Endothelial cell of umbilical vein (primary cell): ENCODE results near the gene KLF16. TPM values are rescaled to one million over a fixed set of nuclear protein-coding genes. Genes with fewer than 3 reads are reported as not detected.

Source experiments
- BruUV-seq: library from RNA; stranded (reverse); fragments of 400-500 nt; replicated peaks from 2 replicates; lab custom pipeline; 2021; lab: Mats Ljungman, UMichigan
- CTCF ChIA-PET: fragments of 300-600, 350-600 bp; sonication (Branson Sonifier 250); formaldehyde crosslinking; loops from one replicate; lab custom pipeline; 2021; ENCODE audit warnings: antibody characterized with exemption, inconsistent platforms; lab: Charles Lee
- POLR2A ChIA-PET: fragments of 300-600, 350-600 bp; sonication (Branson Sonifier 250); formaldehyde crosslinking; loops from one replicate; lab custom pipeline; 2021; ENCODE audit warnings: antibody characterized with exemption, inconsistent platforms; lab: Charles Lee
- DNase-seq: peaks from one replicate; pipeline ENCODE4 v3.0.0-alpha.2; 2011; ENCODE audit warnings: low read depth, low spot score
- FAIRE-seq: peaks from 2 replicates; lab custom pipeline; 2011; peaks lifted over from hg19 to GRCh38; lab: Jason Lieb, UNC
- H2AFZ ChIP-seq: 2 replicates; pipeline ENCODE4 v1.6.0; 2012; ENCODE audit warnings: low read depth, low read length, control low read depth, inconsistent platforms
- H3K27ac ChIP-seq: 2 replicates; pipeline ENCODE4 v1.5.1; 2011; ENCODE audit warnings: low read depth, mild to moderate bottlenecking, control low read depth, low read length, moderate library complexity; ENCODE audit not compliant: insufficient read depth
- H3K27me3 ChIP-seq, 2 experiments: 2 replicates each; pipeline versions ENCODE4 v1.6.0 to v1.6.1; 2011; ENCODE audit warnings: low read length in 2 of 2, mixed read lengths in 1 of 2; ENCODE audit not compliant: control insufficient read depth in 2 of 2, insufficient read depth in 2 of 2
- H3K36me3 ChIP-seq, 2 experiments: 2 replicates in 1 of 2; 3 replicates in 1 of 2; pipeline ENCODE4 v1.5.1; 2011; ENCODE audit warnings: low read length in 2 of 2, mild to moderate bottlenecking in 1 of 2, moderate library complexity in 1 of 2; ENCODE audit not compliant: control insufficient read depth in 2 of 2, insufficient read depth in 2 of 2; ENCODE audit errors: extremely low read depth in 1 of 2
- H3K4me1 ChIP-seq: 3 replicates; pipeline ENCODE4 v1.5.1; 2011; ENCODE audit warnings: mild to moderate bottlenecking, low read length; ENCODE audit not compliant: control insufficient read depth, insufficient read depth; ENCODE audit errors: extremely low read depth
- H3K4me2 ChIP-seq: 2 replicates; pipeline ENCODE4 v1.6.1; 2011; ENCODE audit warnings: low read length, control low read depth, mixed read lengths; ENCODE audit not compliant: insufficient read depth
- H3K4me3 ChIP-seq, 3 experiments: fragments of 200-600 bp in 1 of 3; sonication (generic), shearing (Covaris generic) in 1 of 3; replicated peaks in 1 of 3; 2 replicates each; pipeline ENCODE4 v1.5.1; 2011 to 2016; ENCODE audit warnings: control low read depth in 3 of 3, low read length in 3 of 3, mild to moderate bottlenecking in 2 of 3, inconsistent platforms in 1 of 3, low read depth in 1 of 3, moderate library complexity in 1 of 3; ENCODE audit not compliant: insufficient read depth in 1 of 3
- H3K79me2 ChIP-seq: 2 replicates; pipeline ENCODE4 v1.6.0; 2012; ENCODE audit warnings: low read length, inconsistent platforms; ENCODE audit not compliant: control insufficient read depth, insufficient read depth
- H3K9ac ChIP-seq: replicated peaks from 2 replicates; pipeline ENCODE3; 2011; ENCODE audit warnings: low read length, control low read depth; ENCODE audit not compliant: insufficient read depth; ENCODE audit errors: extremely low read depth
- H3K9me1 ChIP-seq: replicated peaks from 3 replicates; pipeline ENCODE4 v1.6.0; 2011; ENCODE audit warnings: mild to moderate bottlenecking, low read length; ENCODE audit not compliant: control insufficient read depth, insufficient read depth; ENCODE audit errors: extremely low read depth
- H3K9me3 ChIP-seq: replicated peaks from 2 replicates; pipeline ENCODE4 v1.5.1; 2012; ENCODE audit warnings: low read length, inconsistent platforms; ENCODE audit not compliant: control insufficient read depth, insufficient read depth
- H4K20me1 ChIP-seq: replicated peaks from 2 replicates; pipeline ENCODE3; 2011; ENCODE audit warnings: mild to moderate bottlenecking, low read length; ENCODE audit not compliant: control insufficient read depth, insufficient read depth; ENCODE audit errors: extremely low read depth
- CTCF ChIP-seq, 2 donors: IDR thresholded peaks; 1 replicate in 1 of 2; 2 replicates in 1 of 2; pipeline ENCODE4 v1.5.1; 2011; ENCODE audit warnings: low read length in 2 of 2, mild to moderate bottlenecking in 2 of 2, moderate library complexity in 2 of 2, control low read depth in 1 of 2, inconsistent platforms in 1 of 2, low read depth in 1 of 2; ENCODE audit not compliant: insufficient read depth in 1 of 2; ENCODE audit errors: extremely low read depth in 1 of 2
- EZH2 ChIP-seq: IDR thresholded peaks from 2 replicates; pipeline ENCODE4 v1.6.1; 2012; ENCODE audit warnings: borderline replicate concordance, low read depth, mild to moderate bottlenecking, moderate library complexity, low read length, inconsistent platforms; ENCODE audit not compliant: severe bottlenecking
- FOS ChIP-seq: IDR thresholded peaks from 2 replicates; pipeline ENCODE4 v1.6.1; 2011; ENCODE audit warnings: mild to moderate bottlenecking, low read length, moderate library complexity, borderline replicate concordance; ENCODE audit not compliant: insufficient read depth
- GATA2 ChIP-seq: IDR thresholded peaks from 2 replicates; pipeline ENCODE4 v1.7.0; 2011; ENCODE audit warnings: low read depth, mild to moderate bottlenecking, moderate library complexity, mixed read lengths, low read length; ENCODE audit not compliant: insufficient read length, insufficient read depth
- JUN ChIP-seq: IDR thresholded peaks from 2 replicates; pipeline ENCODE4 v1.6.1; 2011; ENCODE audit warnings: borderline replicate concordance, low read depth; ENCODE audit not compliant: insufficient read length, insufficient read depth
- MAX ChIP-seq: IDR thresholded peaks from 2 replicates; pipeline ENCODE4 v1.6.1; 2011; ENCODE audit not compliant: insufficient read depth, insufficient read length
- MYC ChIP-seq: IDR thresholded peaks from one replicate; pipeline ENCODE4 v1.6.1; 2011; ENCODE audit warnings: mild to moderate bottlenecking, low read depth, low read length
- POLR2A ChIP-seq: IDR thresholded peaks from 2 replicates; pipeline ENCODE4 v1.6.1; 2012; ENCODE audit warnings: low read depth, mild to moderate bottlenecking, control low read depth, low read length
- POLR2AphosphoS5 ChIP-seq: IDR thresholded peaks from 2 replicates; pipeline ENCODE4 v1.6.1; 2012; ENCODE audit warnings: low read depth, mild to moderate bottlenecking, control low read depth, low read length, moderate library complexity; ENCODE audit not compliant: insufficient read depth
- dilution Hi-C: fragments of 300-500 bp; cut with MboI; formaldehyde crosslinking; loops from one replicate; pipeline ENCODE4 v1.15.0; 2019; ENCODE audit warnings: low sequenced_read_pairs; ENCODE audit not compliant: extremely low pct_ligation_motif_present
- intact Hi-C: fragments of 100-400 bp; cut with micrococcal nuclease; formaldehyde crosslinking; loops from one replicate; pipeline ENCODE4 v1.10.0; 2022
- polyA plus RNA-seq, 4 experiments: library from polyadenylated mRNA; depleted of rRNA in 3 of 4; stranded (reverse) in 3 of 4; unstranded in 1 of 4; fragments of >200 nt; gene quantifications; 2 replicates each; pipeline versions ENCODE4 v1.2.1 to v1.2.3, GENCODE V29; 2011 to 2012; ENCODE audit warnings: missing spikeins in 1 of 4
- total RNA-seq: library from RNA; stranded (reverse); gene quantifications from 2 replicates; pipeline ENCODE4 v1.2.3, GENCODE V29; 2021

Gene KLF16
- total and polyA plus RNA-seq, 2 donors (not counting 3 experiments of a cell fraction or from before 2014, with no cell fraction given), result 11.6 to 36.6 TPM

- Histone ChIP-seq H3K79me2 (peaks cover 54% of the 10 kb centered on the region), H3K27me3 (no peaks in the 10 kb centered on the region), H3K4me3 (no peak overlapping the region), H3K9ac (no peak overlapping the region), H2AFZ (no peak overlapping the region), H3K9me3 (no peaks in the 10 kb centered on the region), H4K20me1 (no peaks in the 10 kb centered on the region), H3K36me3 (peaks cover 0 to under 1% of the 10 kb centered on the region in 2 experiments), H3K27ac (no peak overlapping the region), H3K9me1 (no peaks in the 10 kb centered on the region), H3K4me1 (no peaks in the 10 kb centered on the region), H3K4me2 (no peak overlapping the region)
- CTCF ChIA-PET, result no interaction called here
- dilution Hi-C loops (no loop called here), intact Hi-C loops (no loop called here)
- no peak for FAIRE-seq
- TF ChIP-seq GATA2, result no peak
- no peak for TF ChIP-seq FOS
- no peak for TF ChIP-seq MAX
- no peak for TF ChIP-seq JUN
- TF ChIP-seq CTCF (IDR thresholded peaks at IDR 0.05; ENCODE audit: extremely low read depth in 1 of 2, insufficient read depth in 1 of 2, low read depth in 1 of 2, low read length in 2 of 2), result no peak
- TF ChIP-seq POLR2A, result no peak
- TF ChIP-seq EZH2, result no peak
- TF ChIP-seq POLR2AphosphoS5, result no peak
- no peak for TF ChIP-seq MYC
- POLR2A ChIA-PET, result no interaction called here
- BruUV-seq, result no TSS peak
- no peak for DNase-seq
These were observed 44.4 kb upstream of the KLF16 start for GRCh38 chr19:1907563-1908363.
